Right ventricle myocardium inferior (tissue), 1 donor: ENCODE measurements around the gene FBXO33. TPM values are rescaled to one million over a fixed set of nuclear protein-coding genes. Genes with fewer than 3 reads are reported as not detected.

Experiments used
- ATAC-seq: fragments of 200-7000 bp; cut with Tn5 transposase; one replicate; pipeline ENCODE4 v1.9.1; 2020; ENCODE audit warnings: mild to moderate bottlenecking, moderate library complexity
- DNase-seq: peaks from one replicate; pipeline ENCODE4 v3.0.0; 2021; ENCODE audit errors: missing footprints
- intact Hi-C: fragments of 100-400 bp; cut with DNase I; formaldehyde crosslinking; loops from one replicate; pipeline ENCODE4 v1.11.0; 2022
- long read RNA-seq: library from polyadenylated mRNA; unstranded; transcript quantifications from one replicate; pipeline ENCODE4 v2.0.0, GENCODE V29; 2021
- total RNA-seq: library from RNA; stranded (reverse); fragmentation: NEBNext Ultra II Directional; extraction: Animal tissue kit (Norgen Biotek cat#: 25700); gene quantifications from one replicate; pipeline ENCODE4 v1.2.1, GENCODE V29; 2021
- donor health status: DM: no; HTN: yes; CAD: no; lungs with severe emphysema.

Gene FBXO33
- total RNA-seq = 4.0 TPM
- long read RNA-seq, transcript FBXO33-201 (4 exons, 3,853 nt) = major isoform, 5 of 6 reads
- long read RNA-seq, partial matches to known transcripts = 0 of 6 reads
- long read RNA-seq, other reads (novel, unspliced or antisense) = 0 of 6 reads

- ATAC-seq (peak; percentile 96), DNase-seq (peak; percentile 98)
Observed at GRCh38 chr14:39432179-39432618, at the start of gene FBXO33. FBXO33 (minus strand) TSS chr14:39432433; CDS start chr14:39432162, 271 bp downstream.

GRCh38 chr14:39474416-39474911 is 42.2 kb upstream of the FBXO33 start:
- DNase-seq (no peak), ATAC-seq (no peak)
- intact Hi-C loops = no loop called here

More at GRCh38 chr14:39432179-39432618, at the start of gene FBXO33:
- intact Hi-C loops = loop anchor here (1.0 to 2.0 kb wide), 3 partner anchors 166 to 329 kb away; partner anchors contain the start of genes PNN and SEC23A

GRCh38 chr14:39472078-39472477 is 39.8 kb upstream of the FBXO33 start:
- DNase-seq (no peak), ATAC-seq (no peak)
- intact Hi-C loops = no loop called here

GRCh38 chr14:39469094-39469710 is 37.0 kb upstream of the FBXO33 start:
- DNase-seq (peak; percentile 60), ATAC-seq (no peak)
- intact Hi-C loops = no loop called here

GRCh38 chr14:39467889-39468524 is 35.8 kb upstream of the FBXO33 start:
- DNase-seq = no peak
- intact Hi-C loops = no loop called here
- no peak for ATAC-seq

- intact Hi-C loops = no loop called here
- ATAC-seq (no peak), DNase-seq (no peak)
Observed at GRCh38 chr14:39459795-39460478, 27.7 kb upstream of the FBXO33 start.

DNA sequence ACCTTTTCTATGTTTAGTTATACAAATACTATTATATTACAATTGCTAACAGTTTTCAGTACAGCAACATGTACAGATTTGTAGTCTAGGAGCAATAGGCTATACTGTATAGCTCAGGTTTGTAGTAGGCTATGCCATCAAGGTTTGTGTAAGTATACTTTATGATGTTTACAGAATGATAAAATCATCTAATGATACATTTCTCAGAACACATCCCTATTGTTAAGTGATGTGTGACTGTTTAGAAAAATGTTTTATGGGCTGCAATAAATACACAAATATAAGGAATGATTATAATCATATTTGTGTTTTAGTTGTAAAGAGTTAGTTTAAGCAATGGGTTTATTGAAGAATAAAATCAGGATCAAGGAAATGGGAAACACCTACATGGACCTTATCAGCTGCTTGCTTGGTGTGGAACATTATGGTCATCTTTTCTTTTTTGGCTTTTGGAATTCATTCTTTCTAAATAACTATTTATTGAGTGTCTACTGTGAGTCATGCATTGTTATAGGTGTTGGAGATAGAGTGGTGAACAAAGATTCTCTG is 24.5 kb upstream of the FBXO33 start:
- no peak for DNase-seq
- no peak for ATAC-seq
- intact Hi-C loops = no loop called here

- no peak for DNase-seq
- intact Hi-C loops = no loop called here
- ATAC-seq = no peak
Observed at GRCh38 chr14:39454906-39455539, 22.8 kb upstream of the FBXO33 start.

DNA sequence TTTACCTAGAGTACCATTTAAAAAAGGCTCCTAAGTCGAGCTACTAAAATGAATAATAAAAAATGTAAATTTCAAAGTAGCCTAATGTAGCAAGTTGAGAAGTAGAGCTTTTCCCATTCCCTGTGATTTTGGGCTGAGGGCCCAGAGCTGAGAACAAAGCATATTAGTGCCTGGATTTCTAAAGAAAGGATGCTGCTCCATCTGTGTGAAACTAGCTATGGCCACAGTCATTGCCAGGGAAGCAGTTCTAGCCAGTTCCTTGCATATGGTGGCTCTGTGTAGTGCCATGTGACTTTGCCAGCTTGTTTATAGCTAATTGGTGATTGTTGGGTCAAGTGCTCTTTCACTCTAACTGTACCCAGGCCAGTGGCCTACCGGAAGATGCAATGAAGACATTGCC is 20.4 kb upstream of the FBXO33 start:
- intact Hi-C loops = no loop called here
- DNase-seq (no peak), ATAC-seq (no peak)

- intact Hi-C loops = no loop called here
- ATAC-seq (no peak), DNase-seq (no peak)
Observed at GRCh38 chr14:39451811-39452210, 19.6 kb upstream of the FBXO33 start.

- ATAC-seq = no peak
- DNase-seq = no peak
- intact Hi-C loops = no loop called here
Observed at GRCh38 chr14:39447175-39447661, 15.0 kb upstream of the FBXO33 start.

DNA sequence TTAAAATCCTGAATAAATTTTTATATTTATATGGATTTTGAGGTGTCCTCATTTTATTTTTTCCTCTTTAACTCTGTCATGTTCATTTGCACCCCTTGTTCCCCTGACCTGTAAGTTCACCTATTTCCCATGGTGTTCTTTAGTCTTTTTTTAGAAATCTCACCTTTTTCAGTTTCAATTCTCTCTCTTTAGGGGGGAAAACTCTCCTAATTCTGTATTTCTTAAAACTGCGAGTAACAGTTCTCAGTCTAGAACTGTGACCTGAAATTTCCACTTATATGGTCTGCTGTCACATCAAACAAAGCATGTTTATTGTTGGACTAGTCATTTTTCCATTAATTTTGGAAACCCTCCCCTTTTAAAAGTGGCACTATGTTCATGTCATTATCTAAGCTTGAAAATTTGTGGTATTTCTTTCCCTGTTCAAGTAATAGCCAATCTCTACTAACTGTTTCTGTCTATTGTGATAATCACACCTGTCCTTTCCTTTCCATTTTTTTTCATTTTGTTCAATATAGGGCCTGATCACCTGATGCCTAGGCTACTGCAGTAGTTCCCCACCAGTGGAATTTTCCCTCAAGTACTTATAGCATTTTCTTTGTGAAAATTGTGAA is 14.0 kb upstream of the FBXO33 start:
- ATAC-seq = no peak
- DNase-seq = no peak
- intact Hi-C loops = no loop called here

GRCh38 chr14:39442293-39442692 is 10.1 kb upstream of the FBXO33 start:
- no peak for DNase-seq
- intact Hi-C loops = no loop called here
- ATAC-seq = no peak

GRCh38 chr14:39441805-39442204 is 9.6 kb upstream of the FBXO33 start:
- no peak for DNase-seq
- intact Hi-C loops = no loop called here
- no peak for ATAC-seq

GRCh38 chr14:39440975-39441374 is 8.7 kb upstream of the FBXO33 start:
- no peak for ATAC-seq
- intact Hi-C loops = no loop called here

DNA sequence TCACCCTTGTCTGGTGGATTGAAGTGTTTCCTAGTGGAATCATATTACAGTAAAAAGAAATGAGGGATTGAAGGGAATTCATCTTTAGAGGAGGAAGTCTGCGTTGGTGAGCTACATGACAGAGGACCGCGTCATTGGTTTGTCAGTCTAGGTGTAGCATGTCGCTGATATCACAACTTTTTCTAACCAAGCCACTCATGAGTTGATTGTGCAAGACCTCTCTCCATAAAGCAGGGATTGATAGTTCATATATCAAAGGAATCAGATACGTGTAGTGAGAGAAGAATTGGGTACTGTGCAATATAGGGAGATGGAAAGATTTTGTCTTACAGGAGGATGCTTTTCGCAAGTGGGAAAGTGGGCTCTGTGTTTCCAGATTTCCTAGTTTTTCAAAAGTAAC is 3.0 kb upstream of the FBXO33 start:
- DNase-seq (no peak), ATAC-seq (no peak)
- intact Hi-C loops = no loop called here

More at GRCh38 chr14:39440975-39441374, 8.7 kb upstream of the FBXO33 start:
- DNase-seq = no peak

- ATAC-seq (no peak), DNase-seq (no peak)
- intact Hi-C loops = no loop called here
Observed at GRCh38 chr14:39434401-39434800, 2.2 kb upstream of the FBXO33 start.

- intact Hi-C loops = loop anchor here (2.0 kb wide), 2 partner anchors 259 to 331 kb away; partner anchors contain the start of genes PNN and SEC23A
- DNase-seq (no peak), ATAC-seq (no peak)
Observed at GRCh38 chr14:39433452-39433813, 1.2 kb upstream of the FBXO33 start.
